NCI-H2081 (cell line): ENCODE measurements around the gene GBA2.

Experiments
- DNase-seq, 2 experiments: peaks; one replicate each; lab custom pipeline; 2025; lab: John Stamatoyannopoulos, UW

Gene GBA2

GRCh38 chr9:35766997-35767396, 18.0 kb upstream of the GBA2 start:
- no peak for DNase-seq

- DNase-seq: no peak
Measured at GRCh38 chr9:35763803-35764202, 14.8 kb upstream of the GBA2 start.

GRCh38 chr9:35763181-35763580, 14.2 kb upstream of the GBA2 start:
- DNase-seq: no peak

- DNase-seq: peak; percentile 67 to 94
Measured at GRCh38 chr9:35760651-35761050, 11.6 kb upstream of the GBA2 start.

GRCh38 chr9:35759795-35760194, 10.8 kb upstream of the GBA2 start:
- no peak for DNase-seq

- no peak for DNase-seq
Measured at GRCh38 chr9:35758475-35759050, 9.5 kb upstream of the GBA2 start.

GRCh38 chr9:35757892-35758275, 8.9 kb upstream of the GBA2 start:
- no peak for DNase-seq

- peak; percentile 73 to 79 for DNase-seq
Measured at GRCh38 chr9:35757226-35757891, 8.3 kb upstream of the GBA2 start.

- peak; percentile 82 to 91 for DNase-seq
Measured at GRCh38 chr9:35756275-35757225, 7.5 kb upstream of the GBA2 start.

GRCh38 chr9:35755071-35755470, 6.0 kb upstream of the GBA2 start:
- DNase-seq: no peak

GRCh38 chr9:35754264-35754663, 5.2 kb upstream of the GBA2 start, which contains the start of gene MSMP:
TSS of gene MSMP (minus strand) at chr9:35754276. CDS start at chr9:35754129, 147 bp downstream.
- no peak for DNase-seq

GRCh38 chr9:35753466-35753865, 4.4 kb upstream of the GBA2 start:
- DNase-seq: no peak

- DNase-seq: no peak
Measured at GRCh38 chr9:35750256-35750531, 1.2 kb upstream of the GBA2 start.

GRCh38 chr9:35749515-35750255, 657 bp upstream of the GBA2 start:
- peak in 1 of 2 experiments; percentile 17 for DNase-seq

GRCh38 chr9:35748242-35748857, 678 bp downstream of the GBA2 start:
- DNase-seq: no peak

GRCh38 chr9:35746583-35746982, 2.4 kb downstream of the GBA2 start:
- DNase-seq: no peak

- DNase-seq: no peak
Measured at GRCh38 chr9:35745569-35745968, 3.5 kb downstream of the GBA2 start.

GRCh38 chr9:35743880-35744518, 5.0 kb downstream of the GBA2 start:
- no peak for DNase-seq

- no peak for DNase-seq
Measured at GRCh38 chr9:35743452-35743851, 5.6 kb downstream of the GBA2 start.

GRCh38 chr9:35741740-35742139, 7.3 kb downstream of the GBA2 start:
- DNase-seq: no peak

GRCh38 chr9:35740243-35740642, 8.8 kb downstream of the GBA2 start:
- DNase-seq: no peak
